Stimulated activated effector memory CD8-positive, alpha-beta T cell treated with anti-CD3 and anti-CD28 coated beads, Interleukin-12 subunit alpha, Interleukin-12 subunit beta, amount 100 ng/mL, for 72 hours (primary cell): Measurements from ENCODE around the gene PATJ.

Source experiments
- ATAC-seq: fragments of 150-1000 bp; cut with Tn5 transposase; 2 replicates; pipeline ENCODE4 v1.10.0; 2021
- DNase-seq, 2 donors: peaks; one replicate each; pipeline ENCODE4 v3.0.0; 2021 to 2022; ENCODE audit warnings: low spot score in 2 of 2
- H3K27ac Mint-ChIP-seq: one replicate; pipeline ENCODE4 v1.8.0; 2022; ENCODE audit warnings: mild to moderate bottlenecking, mixed read lengths
- H3K36me3 Mint-ChIP-seq: one replicate; pipeline ENCODE4 v1.8.0; 2022; ENCODE audit warnings: mild to moderate bottlenecking, mixed read lengths
- H3K4me1 Mint-ChIP-seq: one replicate; pipeline ENCODE4 v1.8.0; 2022; ENCODE audit warnings: mixed read lengths
- H3K4me3 Mint-ChIP-seq: one replicate; pipeline ENCODE4 v1.8.0; 2022; ENCODE audit warnings: mild to moderate bottlenecking, mixed read lengths
- H3K9me3 Mint-ChIP-seq: one replicate; pipeline ENCODE4 v1.8.0; 2022; ENCODE audit warnings: mixed read lengths

Gene PATJ

DNA sequence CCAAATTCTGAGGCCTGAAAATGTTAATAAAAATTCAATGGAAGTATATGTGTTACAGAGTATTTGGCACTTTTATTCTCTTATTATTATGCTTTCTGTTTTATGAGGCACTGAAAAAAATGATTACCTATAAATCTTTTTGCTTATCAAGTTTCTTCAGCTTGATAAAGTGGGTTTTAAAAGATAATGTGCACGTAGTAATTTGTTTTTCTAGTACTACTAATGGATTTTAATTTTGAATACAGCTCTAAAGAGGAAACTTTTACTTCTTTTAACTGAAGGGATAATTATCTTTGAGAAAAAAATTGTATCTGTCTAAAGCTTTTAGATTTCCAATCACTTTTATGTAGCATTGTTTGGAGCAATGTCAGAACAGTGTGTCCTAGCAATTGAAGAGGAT, 241.0 kb downstream of the PATJ start:
- DNase-seq (no peak), ATAC-seq (no peak)
- Mint-ChIP-seq H3K27ac (no peak overlapping the region), H3K9me3 (no peaks in the 10 kb centered on the region), H3K36me3 (no peaks in the 10 kb centered on the region), H3K4me1 (peaks cover 5% of the 10 kb centered on the region), H3K4me3 (no peak overlapping the region)

DNA sequence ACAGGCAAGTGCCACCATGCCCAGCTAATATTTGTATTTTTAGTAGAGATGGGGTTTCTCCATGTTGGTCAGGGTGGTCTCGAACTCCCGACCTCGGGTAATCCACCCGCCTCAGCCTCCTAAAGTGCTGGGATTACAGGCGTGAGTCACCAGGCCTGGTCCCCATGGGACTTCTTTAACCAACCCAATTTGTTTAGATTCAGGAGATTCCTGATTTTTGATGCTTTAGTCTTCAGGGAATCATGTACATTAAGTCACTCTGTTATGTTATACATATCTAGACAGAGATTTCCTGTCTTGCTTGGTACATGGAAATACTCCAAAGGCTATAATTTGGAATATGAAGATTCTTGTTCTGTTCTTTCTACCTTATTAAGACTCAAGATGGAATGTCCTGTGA, 250.0 kb downstream of the PATJ start:
- Mint-ChIP-seq H3K9me3 (no peaks in the 10 kb centered on the region), H3K36me3 (no peaks in the 10 kb centered on the region), H3K27ac (no peak overlapping the region), H3K4me3 (no peak overlapping the region), H3K4me1 (no peaks in the 10 kb centered on the region)
- DNase-seq (no peak), ATAC-seq (no peak)

DNA sequence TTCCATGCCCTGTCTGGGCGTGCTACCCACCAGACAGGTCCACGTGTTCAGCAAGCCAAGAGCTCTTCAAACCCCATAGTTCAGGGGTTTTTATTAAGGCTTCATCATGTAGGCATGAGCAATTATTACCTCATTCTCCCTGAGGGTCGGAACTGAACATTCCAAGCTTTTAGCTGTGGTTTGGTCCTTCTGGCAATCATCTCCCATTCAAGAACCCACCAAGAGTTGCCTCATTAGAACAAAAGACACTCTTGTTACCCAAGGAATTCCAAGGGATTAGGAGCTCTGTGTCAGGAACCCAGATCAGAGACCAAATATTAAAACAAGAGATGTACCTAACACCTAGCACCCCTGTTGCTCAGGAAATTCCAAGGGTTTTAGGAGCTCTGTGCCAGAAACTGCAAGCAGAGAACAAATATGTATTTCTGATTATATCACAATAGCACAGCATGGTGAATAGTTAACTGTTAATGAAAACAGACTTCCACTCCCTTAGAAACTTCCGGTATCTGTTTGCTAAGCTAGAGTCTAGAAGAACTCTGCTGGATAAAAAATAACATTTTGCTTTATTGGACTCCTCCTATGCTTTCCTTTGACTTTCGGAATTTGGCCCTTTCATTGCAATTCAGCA, 251.2 kb downstream of the PATJ start:
- DNase-seq, result no peak

GRCh38 chr1:61995641-61996040, 253.4 kb downstream of the PATJ start:
- no peaks in the 10 kb centered on the region for H3K4me1 Mint-ChIP-seq
- no peaks in the 10 kb centered on the region for H3K9me3 Mint-ChIP-seq
- no peak overlapping the region for H3K27ac Mint-ChIP-seq
- DNase-seq, result no peak
- no peak for ATAC-seq
- H3K4me3 Mint-ChIP-seq, result no peak overlapping the region
- no peaks in the 10 kb centered on the region for H3K36me3 Mint-ChIP-seq

More for the DNA sequence above, 251.2 kb downstream of the PATJ start:
- Mint-ChIP-seq H3K36me3 (no peaks in the 10 kb centered on the region), H3K27ac (no peak overlapping the region), H3K4me3 (no peak overlapping the region), H3K4me1 (no peaks in the 10 kb centered on the region), H3K9me3 (no peaks in the 10 kb centered on the region)
- ATAC-seq, result no peak

DNA sequence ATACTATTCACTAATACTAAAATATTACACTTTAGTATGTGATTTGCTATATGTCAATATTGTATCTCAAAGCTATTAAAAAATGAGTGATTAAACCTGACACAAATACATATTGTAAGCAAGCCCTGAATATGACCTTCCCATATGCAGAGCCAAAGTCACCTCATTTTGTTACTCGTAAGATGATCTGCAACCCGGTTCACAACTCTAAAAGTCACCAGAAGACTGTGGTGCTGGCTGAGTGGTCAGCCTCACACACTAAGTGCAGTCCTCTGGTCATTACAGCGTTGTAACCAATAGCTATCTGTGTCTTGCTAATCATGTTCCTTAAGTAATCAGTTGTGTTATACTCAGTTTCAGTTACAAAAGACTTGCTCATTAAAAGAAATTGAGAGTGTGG, 254.8 kb downstream of the PATJ start:
- H3K4me3 Mint-ChIP-seq, result no peak overlapping the region
- H3K36me3 Mint-ChIP-seq, result no peaks in the 10 kb centered on the region
- ATAC-seq (no peak), DNase-seq (no peak)
- H3K9me3 Mint-ChIP-seq, result no peaks in the 10 kb centered on the region
- no peak overlapping the region for H3K27ac Mint-ChIP-seq
- H3K4me1 Mint-ChIP-seq, result no peaks in the 10 kb centered on the region

DNA sequence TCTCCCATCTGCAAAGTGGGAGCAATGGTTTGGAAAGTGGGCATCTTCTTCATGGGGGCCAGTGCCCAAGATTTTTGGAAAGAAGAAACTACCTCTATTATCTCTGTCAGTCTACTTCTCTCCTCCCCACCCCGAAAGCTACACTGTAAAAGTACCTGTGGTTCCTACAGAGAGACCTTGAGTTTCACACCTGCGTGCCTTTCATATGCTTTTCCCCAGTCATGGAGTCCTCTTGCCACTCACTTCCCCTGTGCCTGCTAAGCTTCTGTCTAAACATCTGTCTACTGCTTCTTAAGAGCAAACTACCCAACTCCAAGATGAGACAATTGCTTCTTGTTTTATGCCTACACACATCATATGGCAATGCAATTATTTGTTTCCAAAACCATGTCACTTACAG, 261.5 kb downstream of the PATJ start:
- no peaks in the 10 kb centered on the region for H3K4me1 Mint-ChIP-seq
- H3K9me3 Mint-ChIP-seq, result no peaks in the 10 kb centered on the region
- ATAC-seq, result no peak
- no peak overlapping the region for H3K27ac Mint-ChIP-seq
- DNase-seq, result no peak
- H3K36me3 Mint-ChIP-seq, result peaks cover 7% of the 10 kb centered on the region
- no peak overlapping the region for H3K4me3 Mint-ChIP-seq

DNA sequence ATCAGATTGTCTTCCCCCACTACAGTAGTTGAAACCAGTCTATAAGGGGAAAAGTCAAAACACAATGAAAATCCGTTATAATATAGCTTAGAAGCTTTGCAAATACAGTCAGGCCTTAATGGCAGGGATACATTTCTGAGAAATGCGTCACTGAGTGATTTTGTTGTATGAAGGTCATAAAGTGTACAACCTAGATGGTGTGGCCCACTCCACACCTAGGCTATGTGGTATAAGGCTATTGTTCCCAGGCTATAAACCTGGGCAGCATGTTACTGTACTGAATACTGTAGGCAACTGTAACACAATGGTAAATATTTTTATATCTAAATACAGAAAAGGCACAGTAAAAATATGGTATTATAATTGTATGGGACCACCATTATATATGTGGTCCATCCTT, 264.4 kb downstream of the PATJ start:
- Mint-ChIP-seq H3K27ac (no peak overlapping the region), H3K9me3 (no peaks in the 10 kb centered on the region), H3K4me1 (no peaks in the 10 kb centered on the region), H3K36me3 (peaks cover 7% of the 10 kb centered on the region), H3K4me3 (no peak overlapping the region)
- ATAC-seq (no peak), DNase-seq (no peak)

GRCh38 chr1:62011006-62011405, 268.7 kb downstream of the PATJ start:
- no peaks in the 10 kb centered on the region for H3K4me1 Mint-ChIP-seq
- no peak overlapping the region for H3K27ac Mint-ChIP-seq
- no peaks in the 10 kb centered on the region for H3K9me3 Mint-ChIP-seq
- peaks cover 3% of the 10 kb centered on the region for H3K36me3 Mint-ChIP-seq
- no peak overlapping the region for H3K4me3 Mint-ChIP-seq
- DNase-seq (no peak), ATAC-seq (no peak)

GRCh38 chr1:62012095-62012494, 269.8 kb downstream of the PATJ start:
- Mint-ChIP-seq H3K9me3 (no peaks in the 10 kb centered on the region), H3K4me3 (no peak overlapping the region), H3K36me3 (no peaks in the 10 kb centered on the region), H3K27ac (no peak overlapping the region), H3K4me1 (no peaks in the 10 kb centered on the region)
- ATAC-seq (no peak), DNase-seq (no peak)

GRCh38 chr1:62012836-62013235, 270.6 kb downstream of the PATJ start:
- DNase-seq (no peak), ATAC-seq (no peak)
- Mint-ChIP-seq H3K9me3 (no peaks in the 10 kb centered on the region), H3K4me1 (no peaks in the 10 kb centered on the region), H3K27ac (no peak overlapping the region), H3K4me3 (no peak overlapping the region), H3K36me3 (no peaks in the 10 kb centered on the region)

GRCh38 chr1:62013264-62013663, 271.0 kb downstream of the PATJ start:
- H3K4me1 Mint-ChIP-seq, result no peaks in the 10 kb centered on the region
- DNase-seq (no peak), ATAC-seq (no peak)
- H3K36me3 Mint-ChIP-seq, result no peaks in the 10 kb centered on the region
- H3K9me3 Mint-ChIP-seq, result no peaks in the 10 kb centered on the region
- H3K4me3 Mint-ChIP-seq, result no peak overlapping the region
- H3K27ac Mint-ChIP-seq, result no peak overlapping the region

GRCh38 chr1:62022382-62022983, 280.2 kb downstream of the PATJ start:
- Mint-ChIP-seq H3K4me1 (no peaks in the 10 kb centered on the region), H3K27ac (no peak overlapping the region), H3K4me3 (no peak overlapping the region), H3K36me3 (no peaks in the 10 kb centered on the region), H3K9me3 (no peaks in the 10 kb centered on the region)
- ATAC-seq (no peak), DNase-seq (no peak)

DNA sequence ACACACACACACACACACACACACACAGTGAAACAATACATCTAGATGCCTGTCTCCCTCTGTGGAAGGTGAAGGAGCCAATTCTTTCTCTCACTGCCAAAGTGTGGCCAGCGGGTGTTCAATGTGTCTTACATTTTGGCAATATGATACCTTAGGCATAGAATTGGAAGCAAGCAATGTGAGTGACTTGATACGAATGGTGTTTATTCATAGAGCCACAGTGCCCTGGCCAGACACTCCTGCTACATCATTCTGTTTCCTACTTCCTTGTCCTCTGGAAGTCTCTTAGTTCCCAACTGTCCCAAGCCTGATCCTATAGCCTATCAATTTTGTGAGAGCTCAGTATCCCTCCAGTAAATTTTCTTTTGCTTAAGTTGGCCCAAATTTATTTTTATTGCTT, 282.4 kb downstream of the PATJ start:
- Mint-ChIP-seq H3K27ac (no peak overlapping the region), H3K36me3 (no peaks in the 10 kb centered on the region), H3K4me3 (no peak overlapping the region), H3K4me1 (no peaks in the 10 kb centered on the region), H3K9me3 (peaks cover 3% of the 10 kb centered on the region)
- no peak for DNase-seq
- ATAC-seq, result no peak

- ATAC-seq (no peak), DNase-seq (no peak)
- H3K27ac Mint-ChIP-seq, result no peak overlapping the region
- no peaks in the 10 kb centered on the region for H3K36me3 Mint-ChIP-seq
- H3K4me3 Mint-ChIP-seq, result no peak overlapping the region
- no peaks in the 10 kb centered on the region for H3K4me1 Mint-ChIP-seq
- peaks cover 3% of the 10 kb centered on the region for H3K9me3 Mint-ChIP-seq
These were observed 282.9 kb downstream of the PATJ start for GRCh38 chr1:62025154-62025553.

GRCh38 chr1:62025892-62026291, 283.6 kb downstream of the PATJ start:
- H3K27ac Mint-ChIP-seq, result no peak overlapping the region
- no peak overlapping the region for H3K4me3 Mint-ChIP-seq
- peaks cover 3% of the 10 kb centered on the region for H3K9me3 Mint-ChIP-seq
- H3K4me1 Mint-ChIP-seq, result no peaks in the 10 kb centered on the region
- DNase-seq (no peak), ATAC-seq (no peak)
- H3K36me3 Mint-ChIP-seq, result no peaks in the 10 kb centered on the region

DNA sequence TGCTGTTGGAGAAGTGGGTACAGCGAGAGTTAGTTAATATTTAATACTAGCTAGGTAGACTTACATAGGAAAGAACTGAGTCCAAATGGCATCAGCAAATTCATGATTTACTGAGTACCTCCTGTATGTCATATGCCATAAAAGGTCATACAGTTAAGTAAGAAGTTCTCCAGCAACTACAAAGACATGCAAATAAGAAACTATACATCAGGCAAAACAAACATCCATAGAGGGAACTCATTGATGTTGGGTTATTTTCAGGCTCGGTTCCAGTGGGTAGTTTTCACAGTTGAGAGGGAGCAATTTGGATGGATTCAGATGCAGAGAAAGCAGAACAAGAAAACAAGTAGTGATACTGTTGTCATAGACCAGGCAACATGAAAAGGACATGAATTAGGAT, 287.4 kb downstream of the PATJ start:
- Mint-ChIP-seq H3K4me3 (no peak overlapping the region), H3K9me3 (peaks cover 3% of the 10 kb centered on the region), H3K27ac (no peak overlapping the region), H3K4me1 (no peaks in the 10 kb centered on the region), H3K36me3 (no peaks in the 10 kb centered on the region)
- ATAC-seq (no peak), DNase-seq (no peak)

- no peak for ATAC-seq
- no peaks in the 10 kb centered on the region for H3K4me1 Mint-ChIP-seq
- H3K27ac Mint-ChIP-seq, result no peak overlapping the region
- no peaks in the 10 kb centered on the region for H3K36me3 Mint-ChIP-seq
- no peak overlapping the region for H3K4me3 Mint-ChIP-seq
- DNase-seq, result no peak
- H3K9me3 Mint-ChIP-seq, result no peaks in the 10 kb centered on the region
These were observed 292.5 kb downstream of the PATJ start for GRCh38 chr1:62034790-62035189.
